Measurements from ENCODE around the gene SETD1B.

GRCh38 chr12:121789233-121789781 lies 14.5 kb upstream of the SETD1B start:
- TF ChIP-seq POLR2AphosphoS5 (IDR thresholded peaks at IDR 0.05) = no peak
- TF ChIP-seq CTCF (IDR thresholded peaks at IDR 0.05) = no peak
